Ovary (tissue), 9 donors: Measurements from ENCODE around the gene CCT8. TPM values are rescaled to one million over a fixed set of nuclear protein-coding genes. Genes with fewer than 3 reads are reported as not detected.

Experiments used
- DNase-seq, 5 donors: peaks; one replicate each; pipeline ENCODE4 v3.0.0-alpha.2; 2019 to 2020
- H3K27ac ChIP-seq, 2 donors: fragments of 200-600 bp; one replicate each; pipeline versions ENCODE4 v1.5.1 to v1.8.0; 2019 to 2022
- H3K27me3 ChIP-seq: fragments of 200-600 bp; one replicate; pipeline ENCODE4 v1.8.0; 2022
- H3K36me3 ChIP-seq: fragments of 200-600 bp; sonication (generic); one replicate; pipeline ENCODE4 v1.5.1; 2019
- H3K4me1 ChIP-seq: one replicate; pipeline ENCODE4 v1.8.1; 2013; ENCODE audit warnings: mild to moderate bottlenecking, moderate library complexity; ENCODE audit not compliant: insufficient read depth
- H3K4me3 ChIP-seq: fragments of 200-600 bp; sonication (generic); one replicate; pipeline ENCODE4 v1.5.1; 2017
- H3K9me3 ChIP-seq, 2 donors: fragments of 200-600 bp in 1 of 2; sonication (generic) in 1 of 2; one replicate each; pipeline versions ENCODE4 v1.5.1 to v1.8.1; 2013 to 2019; ENCODE audit warnings: mild to moderate bottlenecking in 1 of 2, moderate library complexity in 1 of 2
- CTCF ChIP-seq, 3 donors: fragments of 450-650 bp in 2 of 3; fragments of 200-600 bp in 1 of 3; IDR thresholded peaks; one replicate each; pipeline versions ENCODE4 v1.5.1 to v1.8.0; 2016 to 2022; ENCODE audit warnings: antibody characterized with exemption in 3 of 3, mild to moderate bottlenecking in 1 of 3
- EP300 ChIP-seq: sonication (generic); formaldehyde crosslinking; IDR thresholded peaks from one replicate; pipeline ENCODE4 v1.6.1; 2017; ENCODE audit warnings: antibody characterized with exemption
- POLR2A ChIP-seq: fragments of 450-650 bp; IDR thresholded peaks from one replicate; pipeline ENCODE4 v1.6.1; 2017; ENCODE audit warnings: antibody characterized with exemption, mild to moderate bottlenecking, moderate library complexity
- WGBS, 3 donors: extraction: QIAGEN DNeasy Blood & Tissue Kit in 1 of 3; methylation state at CpG; one replicate each; pipeline versions ENCODE4 v1.1.5 to v1.1.7; 2013 to 2017; 5-methylcytosine and 5-hydroxymethylcytosine counted together
- intact Hi-C, 4 donors: fragments of 100-400 bp; cut with DNase I; formaldehyde crosslinking; loops; one replicate each; pipeline versions ENCODE4 v1.11.0 to v1.15.1; 2022 to 2023
- polyA plus RNA-seq, 2 donors: library from polyadenylated mRNA; stranded (reverse); fragments of 200-250 nt in 1 of 2; fragments of 350-450 nt in 1 of 2; fragmentation: Illumina TruSeq in 1 of 2; extraction: RNeasy Lipid Tissue Mini Kit (QIAGEN cat#74804) in 1 of 2; gene quantifications; one replicate each; pipeline ENCODE4 v1.2.3, GENCODE V29; 2013 to 2014
- total RNA-seq, 7 donors: library from RNA; depleted of rRNA in 2 of 7; stranded (reverse); fragments of >200 nt in 2 of 7; fragmentation: NEBNext Ultra II Directional in 3 of 7; extraction: Animal tissue kit (Norgen Biotek cat#: 25700) in 3 of 7; gene quantifications; one replicate each; pipeline versions ENCODE4 v1.1.0 to v1.2.4, GENCODE V29; 2016 to 2023
- donor health status: DM: no; HTN: no; CAD: no; lungs with moderate emphysema.
- donor health status: DM: no; HTN: no; CAD: no.
- donor health status: Bipolar disorder and iron deficiency.
- donor health status: DM: yes; HTN: yes; CAD: no.
- donor health status: DM: no; HTN: no; CAD: no.
- donor health status: DM: yes; HTN: yes; CAD: no.

The CCT8 gene
- total and polyA plus RNA-seq, 9 donors, result 89.1 to 175 (median 105) TPM

DNA sequence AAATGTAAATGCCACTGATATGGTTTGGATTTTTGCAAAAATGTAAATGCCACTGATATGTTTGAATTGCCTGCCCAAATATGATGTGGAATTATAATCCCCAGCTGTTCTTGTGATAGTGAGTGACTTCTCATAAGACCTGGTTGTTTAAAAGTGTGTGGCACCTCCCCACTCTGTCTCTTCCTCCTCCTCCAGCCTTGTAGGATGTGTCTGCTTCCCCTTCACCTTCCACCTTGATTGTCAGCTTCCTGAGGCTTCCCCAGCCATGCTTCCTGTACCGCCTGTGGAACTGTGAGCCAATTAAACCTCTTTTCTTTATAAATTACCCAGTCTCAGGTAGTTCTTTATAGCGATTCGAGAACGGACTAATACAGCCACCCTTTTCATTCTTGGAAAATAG, 1.3 kb upstream of the CCT8 start:
- TF ChIP-seq CTCF (IDR thresholded peaks at IDR 0.05) (no peak), POLR2A (no peak), EP300 (no peak)
- Histone ChIP-seq H3K27ac (no peak overlapping the region), H3K4me1 (peaks cover 5% of the 10 kb centered on the region), H3K9me3 (no peaks in the 10 kb centered on the region), H3K4me3 (no peak overlapping the region), H3K27me3 (no peaks in the 10 kb centered on the region), H3K36me3 (no peaks in the 10 kb centered on the region)
- DNase-seq, result no peak
- 93 to 95% (median 93%) methylated on average over 4 of the region's 4 CpGs for WGBS, 3 donors
- intact Hi-C loops, result no loop called here

GRCh38 chr21:29074007-29074376, 544 bp upstream of the CCT8 start:
- Histone ChIP-seq H3K4me1 (peaks cover 4% of the 10 kb centered on the region), H3K4me3 (peak overlapping the region; percentile 92), H3K27ac (peak overlapping the region in 1 of 2 donors; percentile 65), H3K36me3 (no peaks in the 10 kb centered on the region), H3K27me3 (no peaks in the 10 kb centered on the region), H3K9me3 (no peaks in the 10 kb centered on the region)
- no peak for TF ChIP-seq EP300
- no peak for TF ChIP-seq CTCF (IDR thresholded peaks at IDR 0.05)
- no peak for TF ChIP-seq POLR2A
- WGBS, 3 donors, result 4 to 10% (median 7%) methylated on average over 9 of the region's 9 CpGs
- no peak for DNase-seq
- intact Hi-C loops, result no loop called here

- Histone ChIP-seq H3K4me1 (peaks cover 2% of the 10 kb centered on the region), H3K4me3 (peak overlapping the region; percentile 92), H3K36me3 (no peaks in the 10 kb centered on the region), H3K27me3 (no peaks in the 10 kb centered on the region), H3K9me3 (no peaks in the 10 kb centered on the region), H3K27ac (peak overlapping the region in 1 of 2 donors; percentile 42)
- DNase-seq, result no peak
- TF ChIP-seq POLR2A (no peak), CTCF (IDR thresholded peaks at IDR 0.05) (no peak), EP300 (no peak)
- 0% methylated on average over 13 of the region's 13 CpGs for WGBS, 3 donors
- intact Hi-C loops, result no loop called here
These were observed 601 bp downstream of the CCT8 start for GRCh38 chr21:29072873-29073221.

DNA sequence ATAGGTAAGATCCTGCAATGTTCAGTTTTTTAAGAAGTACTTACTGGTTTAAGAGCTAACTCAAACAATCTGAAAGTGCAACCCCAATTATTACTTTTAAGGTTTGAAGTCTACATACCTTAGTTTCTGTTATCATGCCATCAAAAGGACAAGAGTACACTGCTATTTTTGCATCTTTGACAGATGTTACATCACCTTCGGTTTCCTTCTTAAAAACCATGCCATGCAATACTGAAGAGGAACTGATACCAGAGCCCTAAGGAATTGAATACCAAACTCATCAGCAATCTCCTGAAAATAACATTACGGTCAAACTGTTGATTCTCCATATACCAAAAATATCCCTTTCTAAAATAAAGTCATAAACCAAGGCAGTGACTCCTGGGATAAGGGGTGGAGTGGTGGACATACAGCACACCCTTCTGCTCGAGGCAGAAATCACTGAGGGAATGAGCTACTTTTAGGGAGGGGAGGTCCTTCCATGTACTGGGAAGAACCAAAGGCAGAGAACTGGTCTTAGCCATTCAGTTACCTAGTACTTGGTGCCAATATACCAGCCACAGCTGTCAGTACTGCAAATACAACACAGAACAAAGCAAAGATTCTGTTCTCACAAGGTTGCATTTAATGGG, 8.5 kb downstream of the CCT8 start:
- H3K4me3 ChIP-seq, result no peak overlapping the region

More for the DNA sequence above, 8.5 kb downstream of the CCT8 start:
- intact Hi-C loops, result no loop called here
- Histone ChIP-seq H3K27me3 (no peaks in the 10 kb centered on the region), H3K36me3 (no peaks in the 10 kb centered on the region), H3K27ac (no peak overlapping the region), H3K9me3 (no peaks in the 10 kb centered on the region), H3K4me1 (no peaks in the 10 kb centered on the region)
- WGBS, 3 donors, result 72 to 86% (median 85%) methylated on average over 3 of the region's 3 CpGs
- TF ChIP-seq CTCF (IDR thresholded peaks at IDR 0.05) (no peak), POLR2A (no peak), EP300 (no peak)
- DNase-seq, result no peak
